Globus pallidus (tissue), 1 donor: ENCODE results near the gene FAF1.

Experiments
- DNase-seq: peaks from one replicate; pipeline ENCODE4 v3.0.0-alpha.2; 2015; ENCODE audit warnings: low spot score

Gene FAF1

DNA sequence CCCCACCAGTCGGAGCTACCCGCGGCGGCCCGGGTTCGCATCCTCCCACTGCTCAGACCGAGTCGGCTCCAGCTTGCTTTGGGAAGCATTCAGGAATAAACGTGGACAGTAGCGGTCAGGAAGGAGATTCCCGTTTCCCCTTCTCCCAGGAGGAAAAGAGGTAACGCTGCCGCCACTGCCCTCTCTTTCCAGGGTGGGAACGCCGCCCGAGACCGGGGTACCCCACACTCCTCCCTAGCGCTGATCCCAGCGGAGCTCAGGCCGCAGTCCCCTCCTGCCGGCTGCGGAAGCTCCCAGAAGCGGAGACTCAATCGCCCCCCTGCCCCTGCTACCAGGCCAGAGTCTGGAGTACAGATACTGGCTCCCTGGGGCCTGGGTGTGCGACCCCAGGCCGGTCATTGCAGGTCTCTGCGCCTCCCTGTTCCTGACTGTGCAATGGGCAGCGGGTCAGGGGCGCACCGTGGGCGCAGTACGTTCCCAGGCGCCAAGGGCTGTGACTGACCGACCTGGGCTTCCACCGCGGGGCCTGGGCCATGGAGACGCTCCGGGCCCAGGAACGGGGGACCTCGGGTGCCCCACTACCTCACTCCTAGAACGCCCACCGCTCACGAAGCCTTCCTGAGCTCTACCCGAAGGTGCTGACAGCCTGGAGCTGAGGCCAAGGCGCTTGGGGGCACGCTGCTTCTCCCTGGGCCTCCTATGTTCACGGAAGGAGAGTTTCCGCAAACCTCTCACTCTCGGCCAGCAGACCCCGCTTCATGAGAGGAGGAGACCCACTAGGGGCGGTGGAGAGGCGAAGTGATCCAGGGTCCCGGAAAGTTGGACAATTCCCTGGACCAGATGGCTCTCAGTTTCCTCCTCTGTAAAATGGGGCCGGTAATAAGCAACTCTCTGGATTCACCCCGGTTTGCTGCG is 544.6 kb downstream of the FAF1 start:
- no peak for DNase-seq

DNA sequence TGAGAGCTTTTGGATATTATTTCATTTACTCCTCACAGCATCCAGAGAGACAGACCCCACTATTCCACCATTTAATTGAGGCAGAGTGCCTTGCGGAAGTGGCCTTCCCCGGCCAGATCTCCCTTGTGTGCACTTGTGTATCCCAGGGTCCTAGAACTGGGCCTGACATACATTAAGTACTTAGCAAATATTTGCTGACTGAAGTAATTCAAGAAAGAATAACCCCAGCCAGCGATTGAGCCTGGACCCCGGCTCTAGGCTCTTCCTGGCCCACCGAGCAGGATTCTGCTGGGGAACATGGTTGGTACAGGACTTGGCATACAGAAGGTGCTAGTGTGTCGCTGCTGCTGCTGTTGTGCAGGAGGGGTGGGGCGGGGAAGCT is 545.2 kb downstream of the FAF1 start:
- DNase-seq, result no peak

- no peak for DNase-seq
Measured at GRCh38 chr1:50412813-50413476, 547.1 kb downstream of the FAF1 start.

GRCh38 chr1:50405814-50406213 is 554.3 kb downstream of the FAF1 start:
- DNase-seq, result no peak

GRCh38 chr1:50393522-50394120 is 566.4 kb downstream of the FAF1 start:
- DNase-seq, result no peak
